Karpas-422 (cell line): ENCODE data around the gene USP47. TPM values are rescaled to one million over a fixed set of nuclear protein-coding genes. Genes with fewer than 3 reads are reported as not detected.

ENCODE experiments used
- DNase-seq: peaks from one replicate; pipeline ENCODE4 v3.0.0-alpha.2; 2015
- H2AFZ ChIP-seq: fragments of 200-600 bp; sonication (generic); 2 replicates; pipeline ENCODE4 v1.6.1; 2014; ENCODE audit warnings: antibody characterized with exemption, low read length, mixed read lengths
- H3K27ac ChIP-seq: fragments of 200-600 bp; sonication (generic); 2 replicates; pipeline ENCODE4 v1.5.1; 2014; ENCODE audit warnings: mild to moderate bottlenecking, low read length, moderate library complexity
- H3K27me3 ChIP-seq: fragments of 200-600 bp; sonication (generic); 2 replicates; pipeline ENCODE4 v1.6.1; 2014; ENCODE audit warnings: low read length, mixed read lengths
- H3K36me3 ChIP-seq: fragments of 200-600 bp; sonication (generic); 2 replicates; pipeline ENCODE4 v1.6.1; 2014; ENCODE audit warnings: low read length, mixed read lengths; ENCODE audit not compliant: insufficient read depth
- H3K4me1 ChIP-seq: fragments of 200-600 bp; sonication (generic); 2 replicates; pipeline ENCODE4 v1.6.1; 2014; ENCODE audit warnings: mild to moderate bottlenecking, low read length, mixed read lengths
- H3K4me2 ChIP-seq: fragments of 200-600 bp; sonication (generic); 2 replicates; pipeline ENCODE4 v1.6.1; 2014; ENCODE audit warnings: low read length, low read depth, mild to moderate bottlenecking; ENCODE audit not compliant: poor library complexity, severe bottlenecking
- H3K4me3 ChIP-seq: fragments of 200-600 bp; sonication (generic); 2 replicates; pipeline ENCODE4 v1.5.1; 2014; ENCODE audit warnings: mild to moderate bottlenecking, antibody characterized with exemption, low read length, mixed read lengths
- H3K79me2 ChIP-seq: fragments of 200-600 bp; sonication (generic); 2 replicates; pipeline ENCODE4 v1.6.1; 2014; ENCODE audit warnings: mild to moderate bottlenecking, low read length, mixed read lengths
- H3K9ac ChIP-seq: fragments of 200-600 bp; sonication (generic); 2 replicates; pipeline ENCODE4 v1.6.0; 2014; ENCODE audit warnings: low read length
- H3K9me2 ChIP-seq: fragments of 200-600 bp; sonication (generic), shearing (Covaris generic); replicated peaks from 2 replicates; pipeline ENCODE4 v1.6.0; 2014; ENCODE audit warnings: mild to moderate bottlenecking, low read length, moderate library complexity; ENCODE audit not compliant: insufficient read depth
- H3K9me3 ChIP-seq: fragments of 300-700, 200-600 bp; sonication (generic); 2 replicates; pipeline ENCODE4 v1.6.1; 2014; ENCODE audit warnings: low read length, mixed read lengths
- H4K20me1 ChIP-seq: fragments of 200-600 bp; sonication (generic); 2 replicates; pipeline ENCODE4 v1.6.1; 2014; ENCODE audit warnings: mild to moderate bottlenecking, antibody characterized with exemption, low read length, low read depth; ENCODE audit not compliant: insufficient read depth
- total RNA-seq: library from RNA; depleted of rRNA; stranded (reverse); fragments of >200 nt; shearing (Covaris generic); gene quantifications from 2 replicates; pipeline ENCODE4 v1.2.3, GENCODE V29; 2014; ENCODE audit warnings: low replicate concordance

The USP47 gene
- total RNA-seq, 1 experiment from 2014 or later: 61.2 TPM

DNA sequence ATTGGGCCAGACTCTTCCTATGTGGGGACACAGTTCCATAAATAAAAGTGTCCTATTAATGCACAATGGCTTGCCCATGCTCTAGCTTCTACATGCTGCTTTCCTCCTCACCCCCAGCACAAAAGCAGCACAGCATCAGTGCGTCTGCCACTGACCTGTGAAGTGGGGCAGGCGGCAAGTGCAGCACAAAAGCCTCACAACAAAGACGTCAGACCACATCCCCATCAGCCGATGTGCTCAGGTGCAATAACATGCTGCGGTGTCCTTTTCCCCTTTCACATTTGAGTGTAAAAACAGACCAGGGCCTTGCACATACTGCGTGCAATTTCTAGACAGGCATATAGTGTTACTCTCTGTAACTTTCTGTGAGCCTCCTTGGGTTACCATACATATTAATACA lies 153.8 kb downstream of the USP47 start:
- no peak for DNase-seq
- no peak overlapping the region for H2AFZ ChIP-seq

GRCh38 chr11:11996321-11997048 lies 154.7 kb downstream of the USP47 start:
- H4K20me1 ChIP-seq: 0 out of 2 replicates have a peak, but pooled peaks cover 3% of the 10 kb centered on the region
- no peaks in the 10 kb centered on the region for H3K4me1 ChIP-seq
- no peaks in the 10 kb centered on the region for H3K27me3 ChIP-seq
- no peak for DNase-seq
- H2AFZ ChIP-seq: no peak overlapping the region
- H3K36me3 ChIP-seq: no peaks in the 10 kb centered on the region
- H3K9ac ChIP-seq: no peak overlapping the region
- no peaks in the 10 kb centered on the region for H3K79me2 ChIP-seq
- H3K9me2 ChIP-seq: no peaks in the 10 kb centered on the region
- no peak overlapping the region for H3K27ac ChIP-seq
- no peak overlapping the region for H3K4me3 ChIP-seq
- H3K4me2 ChIP-seq: no peak overlapping the region
- H3K9me3 ChIP-seq: no peaks in the 10 kb centered on the region

More for the DNA sequence above, 153.8 kb downstream of the USP47 start:
- H3K9ac ChIP-seq: no peak overlapping the region
- 0 out of 2 replicates have a peak, but pooled peaks cover 3% of the 10 kb centered on the region for H4K20me1 ChIP-seq
- H3K36me3 ChIP-seq: no peaks in the 10 kb centered on the region
- no peaks in the 10 kb centered on the region for H3K79me2 ChIP-seq
- H3K4me2 ChIP-seq: no peak overlapping the region
- no peak overlapping the region for H3K27ac ChIP-seq
- H3K9me3 ChIP-seq: no peaks in the 10 kb centered on the region
- H3K9me2 ChIP-seq: no peaks in the 10 kb centered on the region
- no peak overlapping the region for H3K4me3 ChIP-seq
- no peaks in the 10 kb centered on the region for H3K4me1 ChIP-seq
- no peaks in the 10 kb centered on the region for H3K27me3 ChIP-seq

DNA sequence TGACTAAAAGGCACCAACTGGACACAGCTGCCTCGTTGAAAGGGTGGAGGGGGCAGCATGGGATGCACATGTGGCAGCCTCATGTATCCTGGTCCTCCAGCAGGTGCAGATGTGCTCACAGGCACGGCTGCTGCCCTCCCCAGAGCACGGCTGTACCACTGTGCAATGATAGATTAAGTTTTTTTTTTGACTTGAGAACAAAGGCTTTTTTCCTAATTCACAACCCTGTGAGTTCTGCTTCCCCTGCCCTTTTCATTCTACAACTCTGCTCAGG lies 155.2 kb downstream of the USP47 start:
- H3K9me3 ChIP-seq: no peaks in the 10 kb centered on the region
- H2AFZ ChIP-seq: no peak overlapping the region
- H3K79me2 ChIP-seq: no peaks in the 10 kb centered on the region
- H3K4me1 ChIP-seq: no peaks in the 10 kb centered on the region
- no peak overlapping the region for H3K27ac ChIP-seq
- no peaks in the 10 kb centered on the region for H3K27me3 ChIP-seq
- no peak overlapping the region for H3K4me3 ChIP-seq
- H4K20me1 ChIP-seq: 0 out of 2 replicates have a peak, but pooled peaks cover 3% of the 10 kb centered on the region
- no peak for DNase-seq
- no peak overlapping the region for H3K9ac ChIP-seq
- H3K9me2 ChIP-seq: no peaks in the 10 kb centered on the region
- no peak overlapping the region for H3K4me2 ChIP-seq
- no peaks in the 10 kb centered on the region for H3K36me3 ChIP-seq

DNA sequence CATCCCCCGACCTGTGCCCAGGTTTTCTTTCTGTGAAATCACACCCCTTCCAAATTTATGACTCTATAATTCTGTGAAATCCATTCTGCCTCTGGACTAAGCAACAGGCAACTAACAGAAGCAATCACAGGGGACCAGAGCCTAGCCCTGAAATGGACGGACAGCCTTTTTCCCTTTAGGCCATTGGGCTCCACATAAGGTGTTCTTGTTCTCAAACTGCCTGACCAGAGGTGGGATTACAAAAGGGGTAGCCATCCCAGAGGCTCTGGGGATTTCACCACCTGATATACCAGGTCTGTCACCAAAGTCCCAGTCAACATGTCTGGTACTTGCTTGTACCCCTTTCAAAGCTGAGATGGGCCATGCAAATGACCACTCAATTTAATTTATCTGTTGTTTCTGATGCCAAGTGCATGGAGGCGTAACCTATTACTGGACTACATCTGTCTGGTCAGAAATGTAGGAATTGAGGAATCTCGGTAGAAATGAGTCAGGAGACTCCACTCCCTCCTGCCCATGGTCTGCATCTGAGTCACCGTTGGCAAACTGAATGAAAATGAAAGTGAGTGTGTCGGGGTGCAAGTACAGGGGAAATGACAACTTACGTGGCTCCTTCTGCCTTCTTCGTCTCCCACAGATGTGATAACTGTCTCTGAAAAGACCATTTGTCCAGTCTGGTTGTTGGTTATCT lies 156.5 kb downstream of the USP47 start:
- Histone ChIP-seq H3K9ac (no peak overlapping the region), H3K27me3 (no peaks in the 10 kb centered on the region), H3K4me1 (no peaks in the 10 kb centered on the region), H4K20me1 (0 out of 2 replicates have a peak, but pooled peaks cover 3% of the 10 kb centered on the region), H3K79me2 (no peaks in the 10 kb centered on the region), H2AFZ (no peak overlapping the region), H3K36me3 (no peaks in the 10 kb centered on the region), H3K9me3 (no peaks in the 10 kb centered on the region), H3K9me2 (no peaks in the 10 kb centered on the region), H3K4me2 (peak overlapping the region; percentile 12), H3K27ac (no peak overlapping the region), H3K4me3 (no peak overlapping the region; the same call in 1 of the 2 replicates)
- no peak for DNase-seq

GRCh38 chr11:12001186-12001585 lies 159.4 kb downstream of the USP47 start:
- H3K27me3 ChIP-seq: no peaks in the 10 kb centered on the region
- H3K9me3 ChIP-seq: no peaks in the 10 kb centered on the region
- no peak for DNase-seq
- H3K4me3 ChIP-seq: no peak overlapping the region
- no peaks in the 10 kb centered on the region for H3K9me2 ChIP-seq
- H3K27ac ChIP-seq: no peak overlapping the region
- no peak overlapping the region for H3K4me2 ChIP-seq
- H3K36me3 ChIP-seq: no peaks in the 10 kb centered on the region
- H3K9ac ChIP-seq: no peak overlapping the region
- H2AFZ ChIP-seq: no peak overlapping the region
- H3K4me1 ChIP-seq: no peaks in the 10 kb centered on the region
- no peaks in the 10 kb centered on the region for H4K20me1 ChIP-seq
- no peaks in the 10 kb centered on the region for H3K79me2 ChIP-seq

GRCh38 chr11:12003336-12003735 lies 161.6 kb downstream of the USP47 start:
- H3K9me3 ChIP-seq: no peaks in the 10 kb centered on the region
- H3K4me3 ChIP-seq: no peak overlapping the region
- no peak overlapping the region for H3K27ac ChIP-seq
- no peaks in the 10 kb centered on the region for H3K27me3 ChIP-seq
- no peaks in the 10 kb centered on the region for H3K4me1 ChIP-seq
- no peaks in the 10 kb centered on the region for H3K9me2 ChIP-seq
- H2AFZ ChIP-seq: no peak overlapping the region
- H3K4me2 ChIP-seq: no peak overlapping the region
- no peaks in the 10 kb centered on the region for H3K36me3 ChIP-seq
- H3K9ac ChIP-seq: no peak overlapping the region
- H4K20me1 ChIP-seq: no peaks in the 10 kb centered on the region
- no peaks in the 10 kb centered on the region for H3K79me2 ChIP-seq
- DNase-seq: no peak

- Histone ChIP-seq H3K27me3 (no peaks in the 10 kb centered on the region), H3K4me3 (no peak overlapping the region), H3K9ac (no peak overlapping the region), H4K20me1 (no peaks in the 10 kb centered on the region), H2AFZ (no peak overlapping the region), H3K4me1 (no peaks in the 10 kb centered on the region), H3K79me2 (no peaks in the 10 kb centered on the region), H3K27ac (no peak overlapping the region), H3K4me2 (no peak overlapping the region), H3K9me3 (no peaks in the 10 kb centered on the region), H3K9me2 (no peaks in the 10 kb centered on the region), H3K36me3 (no peaks in the 10 kb centered on the region)
- no peak for DNase-seq
Measured at GRCh38 chr11:12003815-12004214, 162.0 kb downstream of the USP47 start.

GRCh38 chr11:12005061-12005460 lies 163.3 kb downstream of the USP47 start:
- H4K20me1 ChIP-seq: no peaks in the 10 kb centered on the region
- H3K9ac ChIP-seq: no peak overlapping the region
- no peak overlapping the region for H3K4me3 ChIP-seq
- H3K79me2 ChIP-seq: no peaks in the 10 kb centered on the region
- H3K9me2 ChIP-seq: no peaks in the 10 kb centered on the region
- H3K4me1 ChIP-seq: no peaks in the 10 kb centered on the region
- no peaks in the 10 kb centered on the region for H3K9me3 ChIP-seq
- no peaks in the 10 kb centered on the region for H3K36me3 ChIP-seq
- H3K27me3 ChIP-seq: no peaks in the 10 kb centered on the region
- H2AFZ ChIP-seq: no peak overlapping the region
- DNase-seq: no peak
- H3K4me2 ChIP-seq: no peak overlapping the region
- H3K27ac ChIP-seq: no peak overlapping the region
